GM18519 (cell line): ENCODE data around the gene SSUH2.
A peak's percentile ranks its signal among the peaks of the same experiment; 100 is the strongest.
"Not testable (repeated sequence)": the region's sequence is repeated elsewhere in the genome, so short reads cannot be mapped to it uniquely, and the experiment has no call there.

Experiments
- ATAC-seq: cut with Tn5 transposase; IDR thresholded peaks from one replicate; pipeline ENCODE4 v1.9.1; 2021; ENCODE audit warnings: mild to moderate bottlenecking, moderate library complexity; ENCODE audit not compliant: unreplicated experiment, low FRiP score

SSUH2 gene

DNA sequence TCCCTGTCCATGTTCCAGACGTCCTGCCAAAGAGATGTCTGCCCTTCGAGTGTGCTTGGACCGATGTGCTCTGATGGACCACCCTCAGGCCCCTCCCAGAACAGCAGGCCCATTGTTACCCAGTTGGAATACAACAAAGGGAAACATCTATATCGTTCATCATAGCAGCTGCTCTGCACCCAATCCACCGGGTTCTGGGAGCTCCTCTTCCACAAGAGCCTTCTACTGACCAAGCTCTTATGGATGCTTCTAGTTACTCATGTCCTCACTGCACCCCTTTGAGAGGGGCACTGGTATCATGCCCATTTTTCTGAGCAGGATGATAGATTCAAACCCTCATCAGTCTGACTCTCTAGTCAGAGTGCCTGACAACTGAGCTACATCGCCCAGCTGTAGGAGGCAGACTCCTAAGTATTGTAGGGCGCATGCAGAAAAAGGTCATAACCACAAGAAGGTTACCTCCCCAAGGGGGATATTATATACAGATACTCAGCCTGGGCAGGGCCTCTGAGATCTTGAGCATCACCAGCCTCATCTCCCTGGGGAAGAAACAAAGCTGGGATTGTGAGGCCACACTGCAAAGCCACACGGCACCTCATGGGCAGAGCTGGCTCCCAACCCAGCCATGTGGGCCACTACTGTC is at the start of gene SSUH2:
Gene SSUH2, minus strand, starts transcription at position 51 of the 643 bp plus-strand sequence. Its CDS starts 40 bp downstream, at position 11.
- no peak for ATAC-seq

GRCh38 chr3:8691295-8691694 is 46.7 kb upstream of the SSUH2 start:
- not testable (repeated sequence) for ATAC-seq

DNA sequence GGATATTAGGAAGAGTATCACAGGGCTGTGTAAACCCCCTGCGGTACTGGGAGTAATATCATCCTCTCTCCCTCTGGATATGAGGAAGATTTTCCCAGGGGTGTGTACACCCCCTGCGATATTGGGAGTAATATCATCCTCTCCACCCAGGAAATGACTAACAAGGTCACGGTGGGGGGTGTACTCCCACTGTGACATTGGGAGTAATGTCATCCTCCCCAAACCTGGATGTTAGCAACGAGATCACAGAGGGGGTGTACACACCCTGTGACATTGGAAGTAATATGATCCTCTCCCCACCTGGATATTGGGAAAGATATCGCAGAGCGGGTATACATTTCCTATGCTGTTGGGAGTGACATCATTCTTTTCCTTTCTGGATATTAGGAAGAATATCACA is 40.4 kb upstream of the SSUH2 start:
- not testable (repeated sequence) for ATAC-seq

GRCh38 chr3:8682850-8683574 is 38.4 kb upstream of the SSUH2 start:
- not testable (repeated sequence) for ATAC-seq

- ATAC-seq, result not testable (repeated sequence)
Measured at GRCh38 chr3:8681881-8682538, 37.4 kb upstream of the SSUH2 start.

GRCh38 chr3:8681349-8681748 is 36.8 kb upstream of the SSUH2 start:
- ATAC-seq, result no peak

DNA sequence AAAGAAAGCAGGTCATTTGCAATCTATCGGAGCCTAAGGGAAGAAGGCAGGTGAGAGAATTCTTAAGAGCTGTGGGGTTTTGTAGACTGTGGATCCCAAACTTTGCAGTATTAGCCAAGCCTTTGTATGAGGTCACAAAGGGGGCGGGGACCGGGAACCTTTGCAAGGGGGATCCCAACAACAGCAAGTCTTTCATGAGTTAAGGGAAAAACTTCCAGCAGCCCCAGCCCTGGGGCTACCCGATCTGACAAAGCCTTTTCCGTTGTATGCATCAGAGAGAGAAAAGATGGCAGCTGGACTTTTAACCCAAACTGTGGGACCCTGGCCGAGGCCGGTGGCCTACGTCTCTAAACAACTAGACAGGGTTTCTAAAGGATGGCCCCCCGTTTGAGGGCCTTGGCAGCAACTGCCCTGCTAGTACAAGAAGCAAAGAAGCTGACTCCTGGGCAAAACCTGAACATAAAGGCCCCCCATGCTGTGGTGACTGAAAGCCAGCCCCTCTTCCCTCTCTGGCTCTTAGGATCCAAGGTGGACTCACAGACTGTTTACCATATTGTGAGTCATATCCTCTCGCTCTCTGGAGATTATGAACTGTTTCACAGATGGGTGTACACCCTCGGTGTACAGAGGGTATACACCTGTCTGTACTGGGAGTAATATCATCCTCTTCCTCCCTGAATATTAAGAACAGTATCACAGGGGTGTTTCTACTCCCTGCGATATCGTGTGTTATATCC is 35.4 kb upstream of the SSUH2 start:
- ATAC-seq, result not testable (repeated sequence)

DNA sequence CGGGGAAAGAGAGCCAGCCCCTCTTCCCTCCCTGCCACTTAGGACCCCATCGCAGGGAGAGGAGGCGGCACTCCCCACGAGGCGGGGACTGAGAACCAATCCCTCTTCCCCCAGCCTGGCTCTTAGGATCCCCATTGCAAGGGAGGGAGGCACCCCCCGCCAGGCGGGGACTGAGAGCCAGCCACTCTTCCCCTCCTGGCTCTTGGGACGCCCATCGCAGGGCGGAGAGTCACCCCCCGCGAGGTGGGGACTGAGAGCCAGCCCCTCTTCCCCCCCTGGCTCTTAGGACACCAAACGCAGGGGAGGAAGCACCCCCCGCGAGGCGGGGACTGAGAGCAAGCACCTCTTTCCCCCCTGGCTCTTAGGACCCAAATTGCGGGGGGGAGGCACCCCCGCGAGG is 34.2 kb upstream of the SSUH2 start:
- ATAC-seq, result no peak

DNA sequence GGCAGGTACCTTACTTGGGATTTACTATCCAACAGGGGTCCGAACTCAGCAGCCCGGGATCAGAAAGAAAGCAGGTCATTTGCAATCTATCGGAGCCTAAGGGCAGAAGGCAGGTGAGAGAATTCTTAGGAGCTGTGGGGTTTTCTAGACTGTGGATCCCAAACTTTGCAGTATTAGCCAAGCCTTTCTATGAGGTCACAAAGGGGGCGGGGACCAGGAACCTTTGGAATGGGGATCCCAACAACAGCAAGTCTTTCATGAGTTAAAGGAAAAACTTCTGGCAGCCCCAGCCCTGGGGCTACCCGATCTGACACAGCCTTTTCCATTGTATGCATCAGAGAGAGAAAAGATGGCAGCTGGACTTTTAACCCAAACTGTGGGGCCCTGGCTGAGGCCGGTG is 32.7 kb upstream of the SSUH2 start:
- ATAC-seq, result not testable (repeated sequence)

DNA sequence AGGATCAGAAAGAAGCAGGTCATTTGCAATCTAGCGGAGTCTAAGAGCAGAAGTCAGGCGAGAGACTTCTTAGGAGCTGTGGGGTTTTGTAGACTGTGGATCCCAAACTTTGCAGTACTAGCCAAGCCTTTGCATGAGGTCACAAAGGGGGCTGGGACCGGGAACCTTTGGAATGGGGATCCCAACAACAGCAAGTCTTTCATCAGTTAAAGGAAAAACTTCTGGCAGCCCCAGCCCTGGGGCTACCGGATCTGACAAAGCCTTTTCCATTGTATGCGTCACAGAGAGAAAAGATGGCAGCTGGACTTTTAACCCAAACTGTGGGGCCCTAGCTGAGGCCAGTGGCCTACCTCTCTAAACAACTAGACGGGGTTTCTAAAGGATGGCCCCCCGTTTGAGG is 31.0 kb upstream of the SSUH2 start:
- not testable (repeated sequence) for ATAC-seq

- no peak for ATAC-seq
Measured at GRCh38 chr3:8673083-8673737, 28.6 kb upstream of the SSUH2 start.

GRCh38 chr3:8669019-8669418 is 24.4 kb upstream of the SSUH2 start:
- no peak for ATAC-seq

DNA sequence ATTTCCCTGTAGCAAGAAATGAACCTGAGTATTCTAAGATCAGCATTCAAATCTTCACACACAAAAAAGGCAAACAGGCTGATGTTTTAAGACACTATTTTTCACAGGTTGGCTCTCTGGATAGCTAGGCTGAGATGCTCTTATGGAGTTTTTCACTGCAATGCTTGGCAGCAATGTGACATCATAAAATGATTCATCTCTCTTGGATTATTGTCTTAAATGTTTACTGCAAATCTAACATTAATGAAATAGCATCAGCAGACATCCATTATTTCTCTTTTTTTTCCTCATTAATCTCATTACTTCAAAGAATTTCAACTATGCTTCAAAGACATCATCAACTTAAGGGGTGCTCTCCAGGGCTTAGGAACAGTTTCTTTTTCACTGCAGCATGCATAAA is 23.6 kb upstream of the SSUH2 start:
- ATAC-seq, result no peak

GRCh38 chr3:8667463-8668091 is 23.0 kb upstream of the SSUH2 start:
- ATAC-seq, result no peak

DNA sequence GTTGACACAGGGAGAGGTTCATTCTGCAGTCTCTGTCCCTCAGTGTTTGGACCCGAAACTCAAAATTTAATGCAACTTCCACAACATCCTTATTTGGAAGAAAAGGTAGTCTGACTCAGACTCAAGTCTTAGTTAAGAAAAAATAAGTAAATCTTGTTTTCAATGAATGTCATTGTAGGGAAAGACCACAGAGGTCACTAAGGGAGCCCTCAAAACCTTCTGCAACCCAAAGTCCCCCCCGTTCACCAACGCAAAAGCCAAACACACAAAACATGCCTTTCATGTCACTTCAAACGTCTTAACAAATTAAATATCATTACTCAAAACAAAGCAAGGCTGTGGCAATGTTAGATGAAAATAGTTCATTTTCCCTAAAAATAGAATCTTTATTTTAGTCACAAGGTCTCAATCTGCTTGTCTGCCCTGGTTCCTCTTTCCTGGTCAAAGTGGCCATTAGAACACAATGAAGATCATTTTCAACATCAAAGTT is 20.9 kb upstream of the SSUH2 start:
- peak; percentile 76 for ATAC-seq

- no peak for ATAC-seq
Measured at GRCh38 chr3:8663177-8664061, 18.8 kb upstream of the SSUH2 start.

DNA sequence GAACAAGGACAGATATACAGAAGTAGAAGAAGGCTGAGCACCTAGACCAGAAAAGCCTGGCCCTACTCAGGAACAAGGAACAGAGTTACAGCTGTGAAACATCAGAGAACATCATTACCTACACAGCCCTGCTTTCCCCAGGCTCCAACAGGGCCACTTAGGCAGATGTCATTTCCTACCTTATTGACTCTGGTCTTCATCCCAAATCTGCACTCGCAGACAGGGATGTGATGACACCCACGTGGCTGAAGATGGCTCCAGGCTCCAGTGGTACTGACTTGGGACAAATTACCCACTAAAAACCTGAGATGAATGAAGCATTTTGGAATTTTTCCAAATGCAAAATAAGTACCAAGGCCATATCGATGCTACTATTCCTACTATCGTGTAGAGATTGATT is 18.0 kb upstream of the SSUH2 start:
- ATAC-seq, result no peak

GRCh38 chr3:8660175-8661118 is 15.8 kb upstream of the SSUH2 start:
- no peak for ATAC-seq
